ACC112 (cell line): ENCODE data around the gene OR4D1.

Source experiments
- H2AFZ ChIP-seq: fragments of 200-600 bp; sonication (generic); one replicate; pipeline ENCODE4 v1.6.0; 2017; ENCODE audit warnings: antibody characterized with exemption, low read length; ENCODE audit not compliant: unreplicated experiment
- H3K27ac ChIP-seq: fragments of 200-600 bp; sonication (generic); 2 replicates; pipeline ENCODE4 v1.5.1; 2014; ENCODE audit warnings: low read depth, mild to moderate bottlenecking, antibody characterized with exemption, low read length, moderate library complexity
- H3K27me3 ChIP-seq: fragments of 200-600 bp; sonication (generic); 2 replicates; pipeline ENCODE4 v1.6.1; 2014; ENCODE audit warnings: mild to moderate bottlenecking, antibody characterized with exemption, low read length, moderate library complexity, mixed read lengths; ENCODE audit not compliant: insufficient read depth
- H3K36me3 ChIP-seq: fragments of 200-600 bp; sonication (generic); 2 replicates; pipeline ENCODE4 v1.6.1; 2016; ENCODE audit warnings: mild to moderate bottlenecking, antibody characterized with exemption, low read length, moderate library complexity, mixed read lengths; ENCODE audit not compliant: insufficient read depth
- H3K4me1 ChIP-seq: fragments of 200-600 bp; sonication (generic); one replicate; pipeline ENCODE4 v1.6.1; 2016; ENCODE audit warnings: low read length, mixed read lengths; ENCODE audit not compliant: insufficient read depth, unreplicated experiment, control insufficient read depth
- H3K4me3 ChIP-seq: fragments of 200-600 bp; sonication (generic); 2 replicates; pipeline ENCODE4 v1.5.1; 2014; ENCODE audit warnings: mild to moderate bottlenecking, low read depth, low read length
- H3K79me2 ChIP-seq: fragments of 200-600 bp; sonication (generic); one replicate; pipeline ENCODE4 v1.6.0; 2016; ENCODE audit warnings: low read length; ENCODE audit not compliant: control insufficient read depth, unreplicated experiment, insufficient read depth

Gene OR4D1

DNA sequence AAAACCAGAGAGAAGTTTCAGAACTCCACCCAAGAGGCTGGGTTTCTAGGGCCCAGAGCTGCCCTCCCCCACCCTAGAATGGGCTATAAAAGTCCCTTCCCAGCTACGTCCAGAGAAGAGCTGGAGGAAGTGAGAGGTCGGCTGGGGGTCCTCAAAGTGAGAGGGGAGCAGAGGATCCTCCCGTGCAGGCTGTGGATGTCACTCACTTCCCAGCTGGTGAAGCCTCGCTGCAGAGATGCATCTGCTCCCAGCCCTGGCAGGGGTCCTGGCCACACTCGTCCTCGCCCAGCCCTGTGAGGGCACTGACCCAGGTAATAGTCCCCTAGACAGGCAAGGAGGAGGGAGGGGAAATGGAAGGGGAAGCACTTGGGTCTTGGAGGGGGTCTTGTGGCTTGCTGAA, 44.4 kb downstream of the OR4D1 start, which contains the start of gene EPX:
Gene EPX, plus strand, starts transcription at position 115 of the 400 bp plus-strand sequence. Its CDS starts 121 bp downstream, at position 236.
- Histone ChIP-seq H3K36me3 (no peaks in the 10 kb centered on the region), H3K27me3 (peaks cover 73% of the 10 kb centered on the region), H3K4me3 (no peak within 1 kb of the TSS), H3K27ac (no peak within 1 kb of the TSS), H3K4me1 (peaks cover 14% of the 10 kb centered on the region), H2AFZ (no peak within 1 kb of the TSS), H3K79me2 (no peaks in the 10 kb centered on the region)

DNA sequence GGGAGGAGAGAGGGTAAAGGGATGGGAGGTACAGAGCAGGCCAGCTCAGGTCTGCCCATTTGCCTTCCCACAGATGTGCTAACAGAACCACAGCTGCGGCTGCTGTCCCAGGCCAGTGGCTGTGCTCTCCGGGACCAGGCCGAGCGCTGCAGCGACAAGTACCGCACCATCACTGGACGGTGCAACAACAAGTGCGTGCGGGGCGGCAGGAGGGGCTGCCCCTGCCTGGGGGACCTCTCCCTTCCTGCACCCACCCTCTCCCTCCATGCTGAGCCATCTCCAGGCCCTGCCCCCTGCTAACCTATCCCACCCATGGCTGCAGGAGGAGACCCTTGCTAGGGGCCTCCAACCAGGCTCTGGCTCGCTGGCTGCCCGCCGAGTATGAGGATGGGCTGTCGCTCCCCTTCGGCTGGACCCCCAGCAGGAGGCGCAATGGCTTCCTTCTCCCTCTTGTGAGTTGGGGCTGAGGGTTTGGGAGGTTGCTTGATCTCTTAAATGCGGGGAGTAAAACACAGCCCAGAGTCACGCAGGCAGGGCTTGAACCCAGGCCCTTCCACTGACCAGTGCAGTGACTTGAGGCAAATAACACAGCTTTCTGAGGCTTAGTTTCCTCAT, 45.6 kb downstream of the OR4D1 start:
- Histone ChIP-seq H3K4me1 (peaks cover 14% of the 10 kb centered on the region), H3K79me2 (no peaks in the 10 kb centered on the region), H2AFZ (no peak overlapping the region), H3K27me3 (peaks cover 75% of the 10 kb centered on the region), H3K27ac (no peak overlapping the region), H3K4me3 (no peak overlapping the region), H3K36me3 (no peaks in the 10 kb centered on the region)

DNA sequence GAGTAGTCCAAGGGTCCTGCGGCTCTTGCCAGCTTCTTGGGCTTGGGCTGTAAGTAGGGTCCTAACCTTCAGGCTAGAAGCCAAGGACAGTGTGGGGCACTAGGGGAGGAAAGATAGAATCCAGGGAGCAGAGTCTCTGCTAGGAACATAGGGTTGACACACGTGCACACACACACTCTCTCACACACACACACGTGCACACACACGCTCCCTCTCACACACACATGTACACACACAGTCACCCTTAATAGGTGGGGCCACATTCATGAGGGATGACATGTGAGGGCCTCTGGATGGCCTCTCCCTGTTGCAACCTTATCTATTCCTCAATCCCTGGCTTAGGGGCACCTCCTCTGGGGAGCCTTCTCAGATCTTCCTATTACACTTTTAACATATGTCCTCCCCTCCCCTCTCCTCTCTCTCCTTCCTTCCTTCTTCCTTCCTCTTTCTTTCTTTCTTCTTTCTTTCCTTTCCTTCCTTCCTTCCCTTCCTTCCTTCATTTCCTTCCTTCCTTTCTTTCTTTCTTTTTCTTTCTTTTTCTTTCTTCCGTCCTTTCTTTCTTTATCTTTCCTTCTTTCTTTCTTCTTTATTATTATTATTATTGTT, 47.4 kb downstream of the OR4D1 start:
- H2AFZ ChIP-seq, result no peak overlapping the region
- H3K4me3 ChIP-seq, result no peak overlapping the region
- peaks cover 83% of the 10 kb centered on the region for H3K27me3 ChIP-seq
- no peaks in the 10 kb centered on the region for H3K4me1 ChIP-seq
- no peaks in the 10 kb centered on the region for H3K79me2 ChIP-seq
- no peak overlapping the region for H3K27ac ChIP-seq
- H3K36me3 ChIP-seq, result no peaks in the 10 kb centered on the region

DNA sequence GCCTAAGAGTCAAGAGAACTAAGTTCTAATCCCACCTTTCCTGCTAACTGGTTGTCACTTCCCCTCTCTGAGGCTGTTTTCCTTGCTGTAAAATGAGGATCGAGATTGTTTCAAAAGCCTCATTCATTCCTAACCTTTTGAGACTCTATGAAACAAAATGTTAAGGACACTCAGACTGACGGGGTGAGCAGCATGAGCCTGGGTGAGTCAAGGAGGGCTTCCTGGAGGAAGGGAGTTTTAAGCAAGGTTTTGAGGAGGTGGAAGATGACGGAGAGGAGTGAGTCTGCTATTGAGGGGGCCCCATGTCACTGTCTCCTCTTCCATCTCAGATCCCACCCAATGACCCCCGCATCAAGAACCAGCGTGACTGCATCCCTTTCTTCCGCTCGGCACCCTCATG, 48.4 kb downstream of the OR4D1 start:
- H3K4me3 ChIP-seq, result no peak overlapping the region
- H3K79me2 ChIP-seq, result no peaks in the 10 kb centered on the region
- H3K36me3 ChIP-seq, result no peaks in the 10 kb centered on the region
- no peaks in the 10 kb centered on the region for H3K4me1 ChIP-seq
- no peak overlapping the region for H3K27ac ChIP-seq
- no peak overlapping the region for H2AFZ ChIP-seq
- peaks cover 73% of the 10 kb centered on the region for H3K27me3 ChIP-seq

DNA sequence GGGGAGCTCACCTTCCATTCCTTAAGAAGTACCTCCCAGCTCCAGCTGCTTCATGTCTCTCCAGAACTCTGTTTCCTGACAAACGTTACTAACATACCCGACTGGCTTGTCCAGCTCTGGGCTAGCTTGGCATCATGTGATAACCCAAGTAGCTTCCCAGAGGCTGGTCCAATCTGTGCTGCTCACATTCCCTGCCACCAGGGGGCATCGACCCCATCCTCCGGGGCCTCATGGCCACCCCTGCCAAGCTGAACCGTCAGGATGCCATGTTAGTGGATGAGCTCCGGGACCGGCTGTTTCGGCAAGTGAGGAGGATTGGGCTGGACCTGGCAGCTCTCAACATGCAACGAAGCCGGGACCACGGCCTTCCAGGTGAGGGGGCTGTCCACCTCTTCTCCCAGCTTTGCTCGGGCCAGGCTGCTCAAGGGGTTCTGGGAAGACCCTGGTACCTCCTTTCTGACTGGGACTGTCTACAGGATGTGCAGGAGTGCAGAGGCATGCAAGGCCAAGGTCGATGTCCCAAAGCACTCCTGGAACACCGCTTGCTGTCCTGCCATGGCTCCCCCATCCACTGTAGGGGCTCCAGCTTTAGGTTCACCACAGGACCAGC, 51.9 kb downstream of the OR4D1 start:
- Histone ChIP-seq H3K27me3 (peaks cover 39% of the 10 kb centered on the region), H3K36me3 (no peaks in the 10 kb centered on the region), H3K79me2 (no peaks in the 10 kb centered on the region), H3K4me1 (no peaks in the 10 kb centered on the region), H3K27ac (no peak overlapping the region), H2AFZ (no peak overlapping the region), H3K4me3 (no peak overlapping the region)

DNA sequence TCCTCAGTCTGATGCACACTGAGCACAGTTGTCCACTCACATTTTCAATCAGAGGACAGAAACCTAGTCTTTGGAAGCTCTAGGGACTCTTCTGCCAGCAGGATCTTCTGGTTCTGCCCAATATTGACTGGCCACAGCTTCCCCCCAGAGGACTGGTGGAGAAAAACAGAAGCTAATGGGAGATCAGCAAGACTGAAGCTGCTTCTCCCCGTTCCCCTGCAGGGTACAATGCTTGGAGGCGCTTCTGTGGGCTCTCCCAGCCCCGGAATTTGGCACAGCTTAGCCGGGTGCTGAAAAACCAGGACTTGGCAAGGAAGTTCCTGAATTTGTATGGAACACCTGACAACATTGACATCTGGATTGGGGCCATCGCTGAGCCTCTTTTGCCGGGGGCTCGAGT, 54.7 kb downstream of the OR4D1 start:
- Histone ChIP-seq H3K79me2 (no peaks in the 10 kb centered on the region), H3K36me3 (no peaks in the 10 kb centered on the region), H3K27me3 (peaks cover 19% of the 10 kb centered on the region), H3K4me1 (no peaks in the 10 kb centered on the region), H3K27ac (no peak overlapping the region), H2AFZ (no peak overlapping the region), H3K4me3 (no peak overlapping the region)

DNA sequence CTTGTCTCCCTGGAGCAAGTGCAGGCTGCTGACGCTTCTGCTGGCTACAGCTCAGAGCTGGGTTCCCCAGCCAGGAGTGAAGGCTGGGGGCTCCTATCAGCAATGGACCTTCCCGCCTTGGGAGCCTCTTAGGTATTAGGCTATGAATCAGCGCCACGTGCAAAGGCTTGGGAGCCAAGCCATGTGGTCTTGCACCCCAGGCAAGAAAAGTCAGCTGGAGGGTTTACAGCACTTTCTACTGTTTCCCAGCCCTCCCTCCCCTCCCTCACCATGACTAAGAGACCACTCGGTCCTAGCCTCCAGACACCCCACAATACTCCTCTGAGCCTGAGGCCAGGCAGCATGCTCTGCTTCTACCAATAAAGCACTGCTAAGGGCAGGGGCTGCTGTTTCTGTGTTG, 56.6 kb downstream of the OR4D1 start:
- H3K36me3 ChIP-seq, result peaks cover 4% of the 10 kb centered on the region; the same call in 1 of the 2 replicates
- H3K4me1 ChIP-seq, result no peaks in the 10 kb centered on the region
- H3K79me2 ChIP-seq, result no peaks in the 10 kb centered on the region
- H3K4me3 ChIP-seq, result no peak overlapping the region
- H2AFZ ChIP-seq, result no peak overlapping the region
- H3K27ac ChIP-seq, result no peak overlapping the region
- no peaks in the 10 kb centered on the region; the same call in 1 of the 2 replicates for H3K27me3 ChIP-seq

DNA sequence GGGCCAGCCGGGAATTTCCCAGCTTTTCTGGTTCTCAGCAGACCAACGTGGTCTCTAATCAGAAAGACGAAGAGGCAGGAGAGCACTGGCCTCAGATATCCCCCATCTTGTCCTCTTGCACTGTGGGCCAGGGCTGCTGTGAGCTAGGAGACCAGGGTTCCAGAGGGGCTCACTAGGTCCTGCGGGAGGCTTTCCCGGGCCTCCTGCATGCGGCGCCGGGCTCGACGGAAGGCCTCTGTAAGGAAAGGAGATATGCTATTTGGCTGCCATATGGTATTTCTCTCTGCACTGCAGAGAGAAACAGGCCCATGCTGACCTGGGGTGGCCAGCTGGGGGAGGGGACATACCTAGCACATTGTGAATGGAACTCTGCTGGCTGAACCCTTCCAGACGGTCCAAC, 57.8 kb downstream of the OR4D1 start:
- peaks cover 9% of the 10 kb centered on the region; the same call in 1 of the 2 replicates for H3K36me3 ChIP-seq
- H3K4me3 ChIP-seq, result no peak overlapping the region
- no peak overlapping the region for H3K27ac ChIP-seq
- H2AFZ ChIP-seq, result no peak overlapping the region
- no peaks in the 10 kb centered on the region for H3K27me3 ChIP-seq
- H3K79me2 ChIP-seq, result no peaks in the 10 kb centered on the region
- no peaks in the 10 kb centered on the region for H3K4me1 ChIP-seq

DNA sequence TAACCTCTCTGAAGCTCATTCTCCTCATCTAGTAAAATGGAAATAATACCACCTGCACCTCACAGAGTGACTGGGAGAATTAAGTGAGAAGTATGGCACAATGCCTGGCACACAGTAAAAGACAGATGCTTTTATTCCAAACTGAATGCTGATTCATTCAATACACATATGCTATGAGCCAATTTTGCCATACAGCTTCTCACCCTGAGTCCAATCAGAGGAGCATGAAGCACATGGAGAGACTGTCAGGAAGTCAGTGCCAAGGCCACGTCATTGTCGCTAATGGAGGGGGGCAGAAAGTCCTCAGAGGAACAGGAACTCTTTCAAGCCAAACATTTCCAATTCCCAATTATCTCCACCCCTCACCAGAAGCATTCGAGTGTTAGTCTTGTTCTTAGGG, 59.3 kb downstream of the OR4D1 start:
- Histone ChIP-seq H3K27me3 (no peaks in the 10 kb centered on the region), H3K4me1 (no peaks in the 10 kb centered on the region), H3K79me2 (no peaks in the 10 kb centered on the region), H3K4me3 (no peak overlapping the region), H3K27ac (no peak overlapping the region), H2AFZ (no peak overlapping the region), H3K36me3 (peaks cover 15% of the 10 kb centered on the region; the same call in 1 of the 2 replicates)

DNA sequence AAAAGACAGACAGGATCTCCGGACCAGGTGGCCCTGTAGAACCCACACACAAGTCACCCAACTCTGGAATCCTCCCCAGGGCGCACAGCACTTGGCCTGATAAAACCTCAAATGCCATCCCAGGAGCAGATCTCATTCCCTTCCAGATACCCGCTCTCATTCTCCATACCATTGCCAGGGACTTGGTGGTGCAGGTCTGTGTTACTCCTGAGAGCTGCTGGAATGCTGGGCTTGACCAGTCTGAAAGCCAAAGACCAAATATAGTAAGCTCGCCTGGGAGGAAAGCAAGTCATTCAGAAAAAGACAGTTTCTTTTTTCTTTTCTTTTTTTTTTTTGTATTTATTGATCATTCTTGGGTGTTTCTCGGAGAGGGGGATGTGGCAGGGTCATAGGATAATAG, 60.2 kb downstream of the OR4D1 start:
- H2AFZ ChIP-seq, result no peak overlapping the region
- peaks cover 18% of the 10 kb centered on the region; the same call in 1 of the 2 replicates for H3K36me3 ChIP-seq

More for the DNA sequence above, 60.2 kb downstream of the OR4D1 start:
- Histone ChIP-seq H3K27ac (no peak overlapping the region), H3K4me1 (no peaks in the 10 kb centered on the region), H3K27me3 (no peaks in the 10 kb centered on the region), H3K79me2 (no peaks in the 10 kb centered on the region), H3K4me3 (no peak overlapping the region)
